GM23248 (cell line): ENCODE data around the gene DLL1. TPM values are rescaled to one million over a fixed set of nuclear protein-coding genes. Genes with fewer than 3 reads are reported as not detected.

Experiments used
- DNase-seq: peaks from one replicate; pipeline ENCODE4 v3.0.0-alpha.2; 2015
- H2AFZ ChIP-seq: fragments of 200-600 bp; sonication (generic); 2 replicates; pipeline ENCODE4 v1.6.1; 2016; ENCODE audit warnings: antibody characterized with exemption
- H3F3A ChIP-seq: fragments of 200-600 bp; sonication (generic); 2 replicates; pipeline ENCODE4 v1.6.1; 2016; ENCODE audit warnings: mild to moderate bottlenecking, antibody characterized with exemption, mixed run types; ENCODE audit not compliant: insufficient read depth
- H3K27ac ChIP-seq: fragments of 200-600 bp; sonication (generic); 2 replicates; pipeline ENCODE4 v1.5.1; 2016; ENCODE audit warnings: mild to moderate bottlenecking
- H3K27me3 ChIP-seq: fragments of 200-600 bp; sonication (generic); replicated peaks from 2 replicates; pipeline ENCODE4 v1.6.1; 2016; ENCODE audit warnings: mild to moderate bottlenecking; ENCODE audit not compliant: insufficient read depth
- H3K36me3 ChIP-seq: fragments of 200-600 bp; sonication (generic); 2 replicates; pipeline ENCODE4 v1.6.1; 2016; ENCODE audit warnings: low read depth, mild to moderate bottlenecking
- H3K4me1 ChIP-seq: fragments of 200-600 bp; sonication (generic); 2 replicates; pipeline ENCODE4 v1.6.1; 2016; ENCODE audit warnings: mild to moderate bottlenecking; ENCODE audit not compliant: insufficient read depth
- H3K4me2 ChIP-seq: fragments of 200-600 bp; sonication (generic); one replicate; pipeline ENCODE4 v1.6.1; 2016; ENCODE audit warnings: mild to moderate bottlenecking; ENCODE audit not compliant: unreplicated experiment
- H3K4me3 ChIP-seq: fragments of 200-600 bp; sonication (generic); 2 replicates; pipeline ENCODE4 v1.5.1; 2016; ENCODE audit warnings: mild to moderate bottlenecking
- H3K79me2 ChIP-seq: fragments of 200-600 bp; sonication (generic); 2 replicates; pipeline ENCODE4 v1.6.1; 2016; ENCODE audit warnings: mild to moderate bottlenecking; ENCODE audit not compliant: insufficient read depth
- H3K9ac ChIP-seq: fragments of 200-600 bp; sonication (generic); 2 replicates; pipeline ENCODE4 v1.6.1; 2016; ENCODE audit warnings: mild to moderate bottlenecking
- H3K9me2 ChIP-seq: fragments of 200-600 bp; sonication (generic); 2 replicates; pipeline ENCODE4 v1.6.1; 2016; ENCODE audit warnings: mixed run types, mild to moderate bottlenecking, moderate library complexity; ENCODE audit not compliant: insufficient read depth
- H3K9me3 ChIP-seq: fragments of 200-600 bp; sonication (generic); one replicate; pipeline ENCODE4 v1.6.1; 2017; ENCODE audit warnings: low read depth
- H4K20me1 ChIP-seq: fragments of 200-600 bp; sonication (generic); 2 replicates; pipeline ENCODE4 v1.6.0; 2016; ENCODE audit not compliant: insufficient read depth
- EZH2 ChIP-seq: fragments of 200-600 bp; sonication (generic); IDR thresholded peaks from 2 replicates; pipeline ENCODE4 v1.6.1; 2018; ENCODE audit warnings: antibody characterized with exemption, mild to moderate bottlenecking; ENCODE audit not compliant: insufficient read depth, poor library complexity, severe bottlenecking
- EZH2phosphoT487 ChIP-seq: fragments of 200-600 bp; sonication (generic); IDR thresholded peaks from 2 replicates; pipeline ENCODE4 v1.6.1; 2018; ENCODE audit warnings: antibody characterized with exemption, moderate library complexity, mild to moderate bottlenecking, low read depth; ENCODE audit not compliant: insufficient read depth
- WGBS, 2 experiments: methylation state at CpG; one replicate each; pipeline ENCODE4 v1.1.6; 2015 to 2017; ENCODE audit warnings: low lambda C conversion rate in 2 of 2, low coverage in 1 of 2; ENCODE audit errors: missing lambda C conversion rate in 2 of 2; 5-methylcytosine and 5-hydroxymethylcytosine counted together
- in situ Hi-C: fragments of 300-500 bp; cut with MboI; formaldehyde crosslinking; loops from 2 replicates; pipeline ENCODE4 v1.15.0; 2020
- polyA plus RNA-seq: library from polyadenylated mRNA; unstranded; fragments of >200 nt; fragmentation: Nextera tagmentation; extraction: Ambion mirVana; gene quantifications from 2 replicates; pipeline ENCODE4 v1.2.1, GENCODE V29; 2016
- total RNA-seq: library from RNA; depleted of rRNA; stranded (reverse); fragments of >200 nt; shearing (Covaris generic); gene quantifications from 2 replicates; pipeline ENCODE4 v1.2.3, GENCODE V29; 2014

The DLL1 gene
- total and polyA plus RNA-seq, 2 experiments from 2014 or later, result 0.68 to 0.86 TPM

GRCh38 chr6:170264086-170264485 lies 26.8 kb downstream of the DLL1 start:
- Histone ChIP-seq H3K27ac (no peak overlapping the region), H3K4me2 (no peak overlapping the region), H3K9ac (no peak overlapping the region), H4K20me1 (no peaks in the 10 kb centered on the region), H3F3A (no peaks in the 10 kb centered on the region), H3K27me3 (0 out of 2 replicates have a peak, but pooled peaks cover 5% of the 10 kb centered on the region), H3K79me2 (no peaks in the 10 kb centered on the region), H2AFZ (no peak overlapping the region), H3K9me3 (no peaks in the 10 kb centered on the region), H3K4me3 (no peak overlapping the region), H3K36me3 (no peaks in the 10 kb centered on the region), H3K9me2 (no peaks in the 10 kb centered on the region), H3K4me1 (no peaks in the 10 kb centered on the region)
- in situ Hi-C loops, result no loop called here
- no peak for TF ChIP-seq EZH2phosphoT487
- TF ChIP-seq EZH2, result no peak
- DNase-seq, result no peak
- WGBS, 2 experiments, result 75 to 79% methylated on average over 7 of the region's 7 CpGs

GRCh38 chr6:170263410-170263809 lies 27.5 kb downstream of the DLL1 start:
- no peak for TF ChIP-seq EZH2
- TF ChIP-seq EZH2phosphoT487, result no peak
- Histone ChIP-seq H3K9ac (no peak overlapping the region), H3K4me2 (no peak overlapping the region), H2AFZ (no peak overlapping the region), H3K4me3 (no peak overlapping the region), H3F3A (no peaks in the 10 kb centered on the region), H4K20me1 (no peaks in the 10 kb centered on the region), H3K36me3 (no peaks in the 10 kb centered on the region), H3K4me1 (no peaks in the 10 kb centered on the region), H3K79me2 (no peaks in the 10 kb centered on the region), H3K27me3 (0 out of 2 replicates have a peak, but pooled peaks cover 5% of the 10 kb centered on the region), H3K9me3 (no peaks in the 10 kb centered on the region), H3K9me2 (no peaks in the 10 kb centered on the region), H3K27ac (no peak overlapping the region)
- in situ Hi-C loops, result no loop called here
- DNase-seq, result no peak
- WGBS, 2 experiments, result 82 to 84% methylated on average over 8 of the region's 8 CpGs

- Histone ChIP-seq H3K4me3 (no peak overlapping the region), H3K4me1 (no peaks in the 10 kb centered on the region), H3K36me3 (no peaks in the 10 kb centered on the region), H3K4me2 (no peak overlapping the region), H3K9me2 (no peaks in the 10 kb centered on the region), H3K27me3 (0 out of 2 replicates have a peak, but pooled peaks cover 5% of the 10 kb centered on the region), H4K20me1 (no peaks in the 10 kb centered on the region), H3K79me2 (no peaks in the 10 kb centered on the region), H3F3A (no peaks in the 10 kb centered on the region), H3K27ac (no peak overlapping the region), H3K9me3 (no peaks in the 10 kb centered on the region), H2AFZ (no peak overlapping the region), H3K9ac (no peak overlapping the region)
- in situ Hi-C loops, result no loop called here
- 34 to 38% methylated on average over 20 to 21 of the region's 22 CpGs for WGBS, 2 experiments
- TF ChIP-seq EZH2phosphoT487 (no peak), EZH2 (no peak)
- no peak for DNase-seq
Observed at GRCh38 chr6:170262489-170263088, 28.3 kb downstream of the DLL1 start.

GRCh38 chr6:170261643-170262488 lies 29.0 kb downstream of the DLL1 start:
- 0 out of 2 replicates have a peak, but pooled peaks cover 5% of the 10 kb centered on the region for H3K27me3 ChIP-seq
- H3K79me2 ChIP-seq, result no peaks in the 10 kb centered on the region
- no peaks in the 10 kb centered on the region for H4K20me1 ChIP-seq
- no peak overlapping the region for H2AFZ ChIP-seq
- H3K9ac ChIP-seq, result no peak overlapping the region
- no peaks in the 10 kb centered on the region for H3K9me3 ChIP-seq
- no peaks in the 10 kb centered on the region for H3K4me1 ChIP-seq
- no peak for TF ChIP-seq EZH2phosphoT487
- TF ChIP-seq EZH2, result no peak
- in situ Hi-C loops, result no loop called here
- no peaks in the 10 kb centered on the region for H3F3A ChIP-seq
- H3K36me3 ChIP-seq, result no peaks in the 10 kb centered on the region
- H3K9me2 ChIP-seq, result no peaks in the 10 kb centered on the region
- WGBS, 2 experiments, result 64 to 65% methylated on average over 29 to 32 of the region's 32 CpGs
- H3K27ac ChIP-seq, result no peak overlapping the region
- H3K4me3 ChIP-seq, result no peak overlapping the region
- no peak for DNase-seq
- no peak overlapping the region for H3K4me2 ChIP-seq
